Fibroblast of the aortic adventitia (primary cell): ENCODE data around the gene EPHA7. TPM values are rescaled to one million over a fixed set of nuclear protein-coding genes. Genes with fewer than 3 reads are reported as not detected.

Experiments used
- DNase-seq: peaks from one replicate; pipeline ENCODE4 v3.0.0-alpha.2; 2010; ENCODE audit warnings: low read depth
- H3K4me3 ChIP-seq: 2 replicates; pipeline ENCODE4 v1.5.1; 2011; ENCODE audit warnings: low read depth, mild to moderate bottlenecking, control low read depth, low read length, moderate library complexity
- total RNA-seq: library from RNA; depleted of rRNA; stranded (reverse); fragments of >200 nt; gene quantifications from 2 replicates; pipeline ENCODE4 v1.2.3, GENCODE V29; 2012; ENCODE audit warnings: low replicate concordance
- TF ChIP-seq, protein P1 (sequence below): IDR thresholded peaks from 2 replicates; pipeline ENCODE4 v1.5.1; 2011; ENCODE audit warnings: mild to moderate bottlenecking, low read length, control low read depth, inconsistent platforms; ENCODE audit not compliant: insufficient read depth

Gene EPHA7
- total RNA-seq, 1 donor, result 1.5 TPM

DNA sequence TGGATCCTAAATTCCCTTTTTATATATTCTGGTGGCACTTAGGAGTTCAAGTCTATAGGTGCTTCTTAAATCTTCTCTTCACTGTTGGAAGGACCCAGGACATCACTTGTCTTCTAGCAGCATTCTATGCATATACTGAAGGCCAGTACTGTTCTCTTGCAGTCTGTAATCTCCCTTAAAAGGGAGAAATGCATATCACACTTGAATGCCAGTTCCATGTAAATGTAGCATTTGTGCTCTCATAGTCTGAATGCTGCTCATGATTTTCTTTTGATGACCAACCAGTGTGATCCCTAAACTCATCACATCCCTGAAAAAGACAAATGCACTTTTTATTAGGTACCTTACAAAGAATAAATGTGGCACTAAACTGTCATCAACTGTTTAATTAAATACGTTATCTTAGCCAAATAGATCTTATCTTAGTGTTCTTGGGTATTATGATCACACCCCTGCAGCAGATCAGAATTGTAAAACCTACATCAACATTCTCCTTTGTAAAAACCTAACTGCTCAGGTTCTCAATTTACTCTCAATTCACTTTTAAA lies 176.1 kb downstream of the EPHA7 start:
- TF ChIP-seq, protein P1, sequence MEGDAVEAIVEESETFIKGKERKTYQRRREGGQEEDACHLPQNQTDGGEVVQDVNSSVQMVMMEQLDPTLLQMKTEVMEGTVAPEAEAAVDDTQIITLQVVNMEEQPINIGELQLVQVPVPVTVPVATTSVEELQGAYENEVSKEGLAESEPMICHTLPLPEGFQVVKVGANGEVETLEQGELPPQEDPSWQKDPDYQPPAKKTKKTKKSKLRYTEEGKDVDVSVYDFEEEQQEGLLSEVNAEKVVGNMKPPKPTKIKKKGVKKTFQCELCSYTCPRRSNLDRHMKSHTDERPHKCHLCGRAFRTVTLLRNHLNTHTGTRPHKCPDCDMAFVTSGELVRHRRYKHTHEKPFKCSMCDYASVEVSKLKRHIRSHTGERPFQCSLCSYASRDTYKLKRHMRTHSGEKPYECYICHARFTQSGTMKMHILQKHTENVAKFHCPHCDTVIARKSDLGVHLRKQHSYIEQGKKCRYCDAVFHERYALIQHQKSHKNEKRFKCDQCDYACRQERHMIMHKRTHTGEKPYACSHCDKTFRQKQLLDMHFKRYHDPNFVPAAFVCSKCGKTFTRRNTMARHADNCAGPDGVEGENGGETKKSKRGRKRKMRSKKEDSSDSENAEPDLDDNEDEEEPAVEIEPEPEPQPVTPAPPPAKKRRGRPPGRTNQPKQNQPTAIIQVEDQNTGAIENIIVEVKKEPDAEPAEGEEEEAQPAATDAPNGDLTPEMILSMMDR, result no peak
- DNase-seq, result no peak
- no peak overlapping the region for H3K4me3 ChIP-seq

DNA sequence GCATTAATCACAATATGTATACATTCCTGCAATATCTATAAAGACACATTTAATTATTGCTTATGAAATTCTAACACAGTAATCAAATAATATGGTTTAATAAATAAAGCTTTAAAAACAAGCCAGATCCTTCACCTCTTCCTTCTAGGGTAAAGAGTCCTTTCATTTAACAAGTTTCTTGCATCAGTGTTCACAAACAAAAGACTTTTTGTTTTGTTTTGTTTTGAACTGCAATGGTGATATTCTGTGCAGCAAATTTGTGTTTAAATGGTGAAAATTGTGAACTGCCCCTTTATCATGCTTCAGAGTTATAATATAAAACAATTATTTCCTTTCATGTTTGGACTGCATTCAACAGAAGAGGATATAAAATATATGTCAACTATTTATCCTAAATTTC lies 177.3 kb downstream of the EPHA7 start:
- no peak for DNase-seq
- H3K4me3 ChIP-seq, result no peak overlapping the region
- TF ChIP-seq, protein P1, result no peak

DNA sequence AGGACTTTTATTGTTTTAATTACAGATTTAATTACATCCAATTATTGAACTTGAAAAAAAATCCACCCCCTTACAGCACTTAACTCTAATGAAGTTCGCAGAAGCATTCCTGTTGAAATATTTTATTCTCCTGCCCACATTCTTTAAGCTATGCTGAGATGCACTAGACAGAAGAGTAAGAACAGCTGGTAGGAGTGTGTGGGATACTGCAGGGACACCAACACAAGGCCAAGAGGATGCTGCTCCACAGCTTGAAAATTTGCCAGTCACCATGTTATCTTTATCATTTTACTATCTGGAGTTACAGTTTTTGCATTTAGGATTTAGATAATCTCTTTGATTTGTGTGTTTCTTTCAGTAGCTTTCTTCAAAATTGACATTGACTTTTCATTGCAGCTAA lies 180.7 kb downstream of the EPHA7 start:
- TF ChIP-seq, protein P1, result no peak
- no peak for DNase-seq
- H3K4me3 ChIP-seq, result no peak overlapping the region

DNA sequence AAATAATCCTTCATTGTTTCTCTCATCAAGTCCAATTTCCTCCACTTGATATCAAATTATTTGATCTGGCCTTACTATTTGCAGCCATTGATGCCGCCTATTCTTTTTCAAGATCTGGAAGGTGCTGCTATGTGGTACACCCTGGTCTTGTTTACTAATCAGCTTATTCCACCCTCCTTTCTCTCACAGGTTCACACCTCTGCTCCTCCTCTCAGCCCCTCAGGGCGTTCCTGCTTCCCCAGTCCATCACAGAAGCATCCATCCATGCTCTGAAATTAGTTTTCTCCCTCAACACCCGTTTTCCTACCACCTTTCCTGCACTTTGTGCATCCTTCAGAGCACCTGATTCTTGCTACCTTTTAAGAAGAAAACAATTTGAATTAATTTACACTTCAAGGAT lies 183.6 kb downstream of the EPHA7 start:
- DNase-seq, result no peak
- TF ChIP-seq, protein P1, result no peak
- H3K4me3 ChIP-seq, result no peak overlapping the region

DNA sequence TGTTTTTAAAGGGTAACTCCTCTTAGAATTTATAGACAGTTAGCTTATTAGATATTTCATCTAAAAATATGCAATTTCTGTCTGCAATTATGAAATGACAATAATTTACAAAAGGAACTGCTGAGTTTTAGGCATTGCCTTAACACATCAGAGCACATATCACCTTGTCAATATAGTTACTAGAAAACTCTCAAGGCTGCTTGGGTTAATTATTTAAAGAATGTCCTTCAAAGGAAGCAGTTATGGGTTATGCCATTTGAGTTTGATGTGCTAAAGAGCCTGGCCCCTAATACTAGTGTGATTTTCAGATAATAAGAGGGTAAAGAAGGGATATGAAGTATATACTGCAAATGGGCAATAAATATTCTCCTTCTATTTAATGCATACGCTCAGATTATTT lies 192.5 kb downstream of the EPHA7 start:
- no peak for DNase-seq
- TF ChIP-seq, protein P1, result no peak
- no peak overlapping the region for H3K4me3 ChIP-seq

DNA sequence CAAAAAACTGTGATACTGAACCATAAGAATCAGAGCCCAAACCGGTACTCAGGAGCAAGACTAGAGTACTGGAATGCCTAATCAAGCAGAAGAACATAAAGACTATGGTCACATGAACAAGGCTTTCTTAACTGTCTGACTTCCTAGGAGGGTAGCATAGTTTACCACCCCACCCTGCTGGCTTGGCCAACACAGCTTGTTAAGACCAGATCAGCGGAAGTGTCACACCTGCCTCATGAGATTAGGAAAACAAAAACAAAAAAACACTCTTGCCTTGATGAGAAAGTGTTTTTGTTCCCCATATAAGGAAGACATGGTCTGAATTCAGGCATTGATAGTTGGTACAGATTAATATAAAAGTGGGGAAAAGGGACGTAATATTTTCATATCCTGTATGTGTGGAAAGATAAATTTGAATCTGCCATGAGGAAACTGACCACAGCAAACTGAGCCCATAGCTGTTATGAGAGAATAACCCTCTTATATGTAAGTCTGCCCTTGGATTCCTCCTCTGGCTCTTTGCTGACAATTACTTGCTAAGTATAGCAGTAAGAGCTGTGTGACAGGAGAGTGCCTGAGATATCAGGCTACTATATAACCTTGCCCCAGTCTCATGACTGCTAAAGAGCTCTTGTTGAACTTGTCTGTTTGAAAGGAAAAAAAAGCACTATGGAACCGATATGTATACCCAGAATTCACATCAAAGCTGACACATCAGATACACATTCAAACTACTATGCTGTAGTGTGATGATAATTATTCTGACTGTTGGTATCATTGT lies 197.1 kb downstream of the EPHA7 start:
- no peak overlapping the region for H3K4me3 ChIP-seq
- TF ChIP-seq, protein P1, result no peak
- no peak for DNase-seq

DNA sequence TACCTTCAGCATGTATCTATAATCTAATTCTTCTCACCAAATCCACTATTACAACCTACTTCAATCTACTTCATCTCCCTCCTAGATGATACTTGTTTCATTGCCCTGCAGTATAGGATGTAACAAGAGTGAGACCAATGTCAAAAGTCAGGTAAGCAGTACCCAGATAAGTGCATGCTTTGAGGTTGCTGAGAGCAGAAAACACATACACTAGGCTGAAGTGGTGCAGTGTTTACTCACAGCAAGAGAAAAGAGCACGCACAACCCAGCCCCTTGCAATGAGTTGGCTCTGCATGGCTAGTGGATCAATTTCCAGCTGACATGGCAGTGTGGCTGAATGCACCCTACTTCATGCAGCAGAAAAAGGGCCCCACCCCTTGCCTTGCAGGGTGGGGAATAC lies 199.9 kb downstream of the EPHA7 start:
- TF ChIP-seq, protein P1, result no peak
- no peak for DNase-seq
- no peak overlapping the region for H3K4me3 ChIP-seq
